SK-N-SH (cell line): Measurements from ENCODE around the gene KPTN.

Experiments used
- NFIC ChIP-seq: IDR thresholded peaks from 2 replicates; pipeline ENCODE4 v1.4.0; 2012; ENCODE audit warnings: borderline replicate concordance
- RFX5 ChIP-seq: IDR thresholded peaks from 2 replicates; pipeline ENCODE4 v1.6.1; 2012; ENCODE audit warnings: mild to moderate bottlenecking, improper control_type of control experiment, low read length
- SIN3A ChIP-seq: IDR thresholded peaks from 2 replicates; pipeline ENCODE4 v1.6.1; 2012; ENCODE audit warnings: low read depth, mild to moderate bottlenecking, low read length, moderate library complexity, borderline replicate concordance
- TF ChIP-seq, protein P1 (sequence below): fragments of 200-600 bp; sonication (generic); IDR thresholded peaks from 2 replicates; pipeline ENCODE4 v1.6.1; 2017; ENCODE audit warnings: antibody characterized with exemption, mild to moderate bottlenecking, moderate library complexity
- TF ChIP-seq, protein P2 (sequence below): IDR thresholded peaks from 2 replicates; pipeline ENCODE4 v1.4.0; 2012; ENCODE audit warnings: low read depth
- TF ChIP-seq, protein P3 (sequence below): IDR thresholded peaks from 2 replicates; pipeline ENCODE4 v1.4.0; 2012; ENCODE audit warnings: low read depth, borderline replicate concordance

DNA sequence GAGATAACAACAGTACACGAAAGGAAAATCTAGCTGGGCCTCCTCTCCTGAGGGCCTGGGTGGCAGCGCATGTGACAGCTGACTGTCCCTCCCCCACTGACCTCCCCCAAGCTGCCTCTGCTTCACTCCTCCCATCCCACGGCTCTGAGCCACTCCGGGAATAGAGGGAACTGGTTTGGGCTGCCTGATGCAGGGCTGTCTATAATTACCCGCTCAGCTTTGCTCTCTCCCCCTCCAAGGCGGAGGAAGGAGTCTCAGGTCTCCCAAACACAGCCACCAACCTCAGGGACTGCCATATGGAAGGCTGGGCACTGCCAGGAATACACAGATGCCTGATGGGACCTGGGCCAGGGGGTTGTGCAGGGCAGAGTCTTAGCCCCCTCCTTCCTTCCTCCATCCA lies 23.0 kb upstream of the KPTN start:
- TF ChIP-seq, protein P1, sequence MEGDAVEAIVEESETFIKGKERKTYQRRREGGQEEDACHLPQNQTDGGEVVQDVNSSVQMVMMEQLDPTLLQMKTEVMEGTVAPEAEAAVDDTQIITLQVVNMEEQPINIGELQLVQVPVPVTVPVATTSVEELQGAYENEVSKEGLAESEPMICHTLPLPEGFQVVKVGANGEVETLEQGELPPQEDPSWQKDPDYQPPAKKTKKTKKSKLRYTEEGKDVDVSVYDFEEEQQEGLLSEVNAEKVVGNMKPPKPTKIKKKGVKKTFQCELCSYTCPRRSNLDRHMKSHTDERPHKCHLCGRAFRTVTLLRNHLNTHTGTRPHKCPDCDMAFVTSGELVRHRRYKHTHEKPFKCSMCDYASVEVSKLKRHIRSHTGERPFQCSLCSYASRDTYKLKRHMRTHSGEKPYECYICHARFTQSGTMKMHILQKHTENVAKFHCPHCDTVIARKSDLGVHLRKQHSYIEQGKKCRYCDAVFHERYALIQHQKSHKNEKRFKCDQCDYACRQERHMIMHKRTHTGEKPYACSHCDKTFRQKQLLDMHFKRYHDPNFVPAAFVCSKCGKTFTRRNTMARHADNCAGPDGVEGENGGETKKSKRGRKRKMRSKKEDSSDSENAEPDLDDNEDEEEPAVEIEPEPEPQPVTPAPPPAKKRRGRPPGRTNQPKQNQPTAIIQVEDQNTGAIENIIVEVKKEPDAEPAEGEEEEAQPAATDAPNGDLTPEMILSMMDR = no peak
- TF ChIP-seq, protein P2, sequence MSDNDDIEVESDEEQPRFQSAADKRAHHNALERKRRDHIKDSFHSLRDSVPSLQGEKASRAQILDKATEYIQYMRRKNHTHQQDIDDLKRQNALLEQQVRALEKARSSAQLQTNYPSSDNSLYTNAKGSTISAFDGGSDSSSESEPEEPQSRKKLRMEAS = no peak
- TF ChIP-seq, protein P3, sequence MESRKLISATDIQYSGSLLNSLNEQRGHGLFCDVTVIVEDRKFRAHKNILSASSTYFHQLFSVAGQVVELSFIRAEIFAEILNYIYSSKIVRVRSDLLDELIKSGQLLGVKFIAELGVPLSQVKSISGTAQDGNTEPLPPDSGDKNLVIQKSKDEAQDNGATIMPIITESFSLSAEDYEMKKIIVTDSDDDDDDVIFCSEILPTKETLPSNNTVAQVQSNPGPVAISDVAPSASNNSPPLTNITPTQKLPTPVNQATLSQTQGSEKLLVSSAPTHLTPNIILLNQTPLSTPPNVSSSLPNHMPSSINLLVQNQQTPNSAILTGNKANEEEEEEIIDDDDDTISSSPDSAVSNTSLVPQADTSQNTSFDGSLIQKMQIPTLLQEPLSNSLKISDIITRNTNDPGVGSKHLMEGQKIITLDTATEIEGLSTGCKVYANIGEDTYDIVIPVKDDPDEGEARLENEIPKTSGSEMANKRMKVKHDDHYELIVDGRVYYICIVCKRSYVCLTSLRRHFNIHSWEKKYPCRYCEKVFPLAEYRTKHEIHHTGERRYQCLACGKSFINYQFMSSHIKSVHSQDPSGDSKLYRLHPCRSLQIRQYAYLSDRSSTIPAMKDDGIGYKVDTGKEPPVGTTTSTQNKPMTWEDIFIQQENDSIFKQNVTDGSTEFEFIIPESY = no peak
- TF ChIP-seq NFIC (no peak), SIN3A (no peak), RFX5 (no peak)
